GM21723 (cell line): ENCODE data around the gene HOXB1.

Source experiments
- ATAC-seq: cut with Tn5 transposase; IDR thresholded peaks from one replicate; pipeline ENCODE4 v1.9.1; 2021; ENCODE audit warnings: mild to moderate bottlenecking, moderate library complexity; ENCODE audit not compliant: unreplicated experiment

The HOXB1 gene

DNA sequence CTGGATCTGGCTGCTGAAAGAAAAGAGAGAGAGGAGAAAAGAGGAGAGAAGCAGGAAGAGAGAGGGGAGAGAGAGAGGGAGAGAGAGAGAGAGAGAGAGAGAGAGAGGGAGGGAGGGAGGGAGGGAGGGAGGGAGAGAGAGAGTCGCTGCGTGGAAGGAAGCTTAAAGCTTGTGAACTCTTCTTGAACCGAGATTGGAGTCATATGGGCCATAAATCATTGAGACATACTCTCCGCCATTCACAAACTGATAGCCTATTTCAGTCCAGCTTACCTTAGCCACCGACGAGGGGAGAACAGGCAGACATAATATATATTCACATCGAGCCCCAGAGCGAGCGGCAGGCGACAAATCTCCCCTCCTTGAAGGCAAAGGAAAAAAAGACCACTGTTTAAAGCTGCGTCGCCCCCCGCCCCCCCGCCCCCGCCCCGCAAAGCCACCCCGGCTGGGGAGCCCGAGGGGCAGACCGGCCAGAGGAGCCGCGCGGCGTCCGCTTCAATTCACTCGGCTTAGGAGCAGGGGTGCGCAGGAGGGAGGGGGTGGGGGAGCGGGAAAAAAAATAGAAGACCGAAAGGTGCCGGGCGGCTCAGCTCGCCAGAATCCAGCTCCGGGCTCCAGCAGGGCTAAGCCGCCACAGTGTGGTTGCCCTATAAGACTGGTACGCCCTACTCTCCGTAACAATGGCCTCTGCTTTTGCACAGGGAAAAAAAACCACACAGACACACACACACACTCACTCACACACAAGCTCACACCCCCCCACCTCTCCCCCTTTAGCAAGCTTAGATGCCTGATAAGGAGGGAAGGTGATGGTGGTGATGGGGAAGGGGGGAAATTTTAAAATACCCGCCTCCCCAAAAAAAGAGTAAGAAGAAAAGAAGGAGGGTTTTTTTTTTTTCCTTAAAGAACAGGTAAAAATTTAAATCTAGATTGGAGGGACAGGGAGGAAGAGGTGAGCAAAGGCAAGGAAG, 24.7 kb upstream of the HOXB1 start:
- ATAC-seq = no peak

DNA sequence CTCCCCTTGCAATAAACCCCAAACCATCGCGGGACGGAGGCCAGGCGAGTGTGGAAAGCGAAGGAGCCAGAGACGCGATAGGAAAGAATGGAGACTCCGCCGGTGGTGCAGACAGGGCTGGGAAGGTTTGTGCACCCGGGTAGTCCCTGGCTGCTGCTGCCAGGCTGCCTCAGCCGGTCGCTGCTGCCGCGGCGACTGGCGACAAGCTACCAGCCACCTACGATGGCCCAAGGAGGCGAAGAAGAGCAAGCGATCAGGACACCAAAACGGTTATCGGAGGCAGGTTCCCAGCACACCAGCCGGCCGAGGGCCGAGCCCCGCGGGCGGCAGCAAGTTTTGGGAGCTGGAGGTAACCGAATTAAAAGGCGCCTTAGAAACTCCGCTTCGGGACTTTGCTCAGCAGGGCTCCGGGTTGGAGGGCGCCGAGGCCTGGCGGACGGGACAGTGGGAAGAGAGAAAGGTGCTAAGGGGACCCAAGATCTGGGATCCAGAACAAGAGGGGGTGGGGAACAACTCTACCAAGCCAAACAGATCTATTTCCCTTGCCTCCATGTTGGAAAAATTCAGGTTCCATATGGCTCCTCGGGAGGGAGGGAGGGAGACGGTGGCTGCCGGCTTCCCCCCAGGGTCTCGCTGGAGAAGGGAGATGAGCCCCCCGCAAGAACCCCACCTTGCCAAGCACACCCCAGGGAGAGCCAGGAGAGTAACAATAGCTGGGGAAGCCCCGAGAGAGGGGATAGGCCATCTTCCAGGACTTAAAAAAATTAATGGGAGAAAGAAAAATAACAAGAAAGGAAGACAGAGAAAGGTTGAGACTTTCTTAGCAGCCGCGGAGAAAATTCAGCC, 23.8 kb upstream of the HOXB1 start:
- ATAC-seq = no peak

DNA sequence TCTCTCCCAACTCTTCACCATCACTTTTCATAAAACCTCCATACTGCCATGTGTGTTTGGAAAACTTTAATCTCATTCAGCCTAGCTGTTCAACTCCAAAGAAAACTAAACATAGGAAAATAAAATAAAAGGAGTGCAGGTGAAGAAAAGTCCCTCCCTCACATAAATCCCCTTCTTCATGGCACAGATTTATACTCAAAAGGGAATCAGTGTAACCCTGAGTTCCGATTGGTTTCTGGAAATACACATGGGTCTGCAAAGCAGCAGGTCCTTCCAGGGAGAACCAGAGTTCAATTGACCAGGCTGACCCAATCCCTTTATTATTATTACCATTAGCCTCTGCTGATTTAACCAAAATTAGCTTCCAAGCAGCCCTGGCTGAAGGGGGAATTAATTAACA, 23.0 kb upstream of the HOXB1 start:
- no peak for ATAC-seq

DNA sequence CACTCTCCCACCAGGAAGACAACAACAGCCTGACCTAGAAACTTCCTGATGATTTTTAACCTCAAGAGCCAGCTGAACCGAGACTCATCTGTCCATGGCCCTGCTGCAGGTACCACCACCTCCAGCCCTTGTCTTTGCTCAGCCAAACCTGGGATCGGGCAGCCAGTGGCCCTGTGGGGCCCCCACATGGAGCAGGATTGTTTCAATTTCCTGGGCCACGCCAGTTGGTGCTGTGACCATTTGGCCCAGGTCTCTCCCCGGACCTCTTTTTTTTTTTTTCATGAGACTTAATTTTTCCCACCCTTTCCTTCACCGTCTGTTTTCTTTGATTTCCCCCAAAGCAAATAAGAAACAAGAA, 22.4 kb upstream of the HOXB1 start:
- no peak for ATAC-seq

DNA sequence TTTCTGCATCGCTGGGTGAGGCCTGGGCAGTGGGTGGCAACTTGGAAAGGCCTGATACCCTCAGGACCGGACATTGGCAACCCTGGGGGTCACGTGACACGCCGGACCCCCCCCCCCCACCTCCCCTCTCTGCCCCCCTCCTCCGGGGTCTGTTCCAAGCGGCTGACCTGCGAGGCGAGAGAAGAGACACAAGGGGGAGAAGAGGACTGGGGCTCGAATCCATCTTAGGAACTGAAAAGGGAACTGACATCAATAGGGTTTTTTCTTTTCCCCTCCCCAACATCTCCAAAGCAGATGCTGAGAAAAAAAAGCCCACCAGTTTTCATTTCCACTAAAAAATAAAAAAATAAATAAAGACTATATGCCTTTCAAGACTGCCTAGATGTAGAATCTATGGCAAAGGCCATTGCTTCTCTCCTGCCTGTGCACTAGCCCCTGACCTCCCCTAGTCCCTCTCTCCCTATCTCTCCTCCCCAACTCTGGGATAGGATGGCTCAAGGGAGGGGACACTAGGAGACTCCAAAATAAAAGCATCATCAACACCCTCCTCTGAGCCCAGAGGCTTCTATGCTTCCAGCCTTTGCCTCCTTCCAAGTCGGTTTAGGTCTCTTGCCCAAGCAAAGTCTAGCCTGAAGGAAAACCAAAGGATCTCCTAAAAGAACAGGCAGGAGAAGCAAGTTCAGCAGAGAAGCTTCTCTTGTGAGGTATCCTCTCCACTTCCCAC, 21.8 kb upstream of the HOXB1 start:
- ATAC-seq = no peak

DNA sequence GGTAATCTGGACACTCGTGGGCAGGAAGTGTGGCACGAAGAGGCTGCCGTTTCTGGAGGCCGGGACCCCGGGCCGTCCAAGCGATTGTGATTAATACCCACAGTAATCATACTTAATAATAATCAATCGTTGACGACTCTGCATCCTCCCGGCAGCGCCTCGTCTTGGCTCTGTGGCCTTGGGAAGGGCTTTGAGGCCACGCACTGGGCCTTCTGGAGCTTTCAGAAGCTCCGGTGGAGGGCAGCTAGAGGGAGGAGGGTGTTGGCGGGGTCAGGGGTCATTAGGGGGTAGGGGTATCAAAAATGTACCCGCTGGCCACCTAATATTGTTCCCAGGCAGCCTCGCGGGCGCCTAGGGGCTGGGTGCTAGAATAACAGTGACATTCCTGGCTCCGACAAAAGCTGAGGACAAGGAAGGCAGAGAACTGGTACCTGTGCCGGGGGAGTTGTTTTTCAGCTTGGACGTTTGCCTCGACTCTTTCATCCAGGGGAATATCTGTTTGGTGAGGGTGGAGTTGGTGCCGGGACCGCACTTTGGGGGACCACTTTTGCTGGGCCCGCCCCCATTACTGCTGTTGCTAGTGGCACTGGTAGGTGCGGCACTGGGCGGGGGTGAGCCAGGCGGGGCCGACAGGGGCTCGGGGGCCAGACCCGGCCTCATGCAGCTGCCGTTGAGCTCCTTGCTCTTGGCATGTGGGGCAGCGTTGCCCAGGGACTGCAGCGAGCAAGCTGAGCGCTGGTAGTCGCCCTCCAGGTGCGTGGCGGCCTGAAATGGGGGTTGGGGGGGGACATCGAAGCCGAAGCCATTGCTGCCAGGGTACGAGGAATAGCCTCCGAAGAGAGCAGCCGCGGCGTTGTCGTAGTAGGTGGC, 21.0 kb upstream of the HOXB1 start:
- ATAC-seq = no peak

DNA sequence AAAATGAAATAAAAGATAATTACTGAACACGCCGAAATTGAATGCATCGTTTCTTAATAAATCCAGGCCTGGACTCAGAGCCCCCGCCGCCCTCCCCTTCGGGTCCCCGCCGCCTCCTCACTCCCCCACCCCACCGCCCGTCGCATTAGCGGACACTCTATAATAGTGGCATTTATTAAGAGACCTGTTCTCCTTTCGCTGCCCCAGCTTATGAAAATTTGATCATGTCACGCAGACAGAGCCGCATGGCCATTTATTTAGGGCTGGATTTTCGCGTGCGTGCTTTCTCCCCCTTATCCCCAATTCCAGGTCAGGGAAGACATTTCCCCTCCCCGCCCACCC, 20.4 kb upstream of the HOXB1 start:
- ATAC-seq = no peak

DNA sequence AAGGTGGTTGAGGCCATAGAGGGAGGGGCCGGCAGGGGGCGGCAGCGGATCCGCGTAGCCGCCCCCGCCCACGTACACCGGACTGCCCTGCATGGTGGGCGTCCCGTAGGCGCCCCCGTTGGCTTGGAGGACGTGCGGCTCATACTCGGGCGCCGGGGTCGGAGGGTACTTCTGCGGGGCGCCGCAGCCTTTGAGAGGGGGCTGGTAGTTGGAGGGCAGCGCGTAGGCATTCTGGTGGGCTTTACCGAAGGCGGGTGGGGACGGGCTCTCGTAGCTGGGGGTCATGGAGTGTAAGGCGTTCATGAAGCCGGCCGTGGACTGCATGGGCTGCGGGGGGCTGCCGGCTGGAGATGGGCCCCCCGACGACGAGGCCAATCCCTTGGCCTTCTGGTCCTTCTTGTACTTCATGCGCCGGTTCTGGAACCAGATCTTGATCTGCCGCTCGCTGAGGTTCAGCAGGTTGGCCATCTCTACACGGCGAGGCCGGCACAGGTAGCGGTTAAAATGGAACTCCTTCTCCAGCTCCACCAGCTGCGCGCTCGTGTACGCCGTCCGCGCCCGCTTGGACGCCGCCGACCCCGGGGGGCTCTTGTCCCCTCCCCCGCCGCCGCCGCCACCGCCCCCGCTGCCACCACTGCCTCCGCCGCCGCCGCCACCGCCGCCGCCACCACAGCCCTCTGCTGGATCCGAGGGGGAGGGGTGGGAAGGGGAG, 19.8 kb upstream of the HOXB1 start:
- no peak for ATAC-seq

DNA sequence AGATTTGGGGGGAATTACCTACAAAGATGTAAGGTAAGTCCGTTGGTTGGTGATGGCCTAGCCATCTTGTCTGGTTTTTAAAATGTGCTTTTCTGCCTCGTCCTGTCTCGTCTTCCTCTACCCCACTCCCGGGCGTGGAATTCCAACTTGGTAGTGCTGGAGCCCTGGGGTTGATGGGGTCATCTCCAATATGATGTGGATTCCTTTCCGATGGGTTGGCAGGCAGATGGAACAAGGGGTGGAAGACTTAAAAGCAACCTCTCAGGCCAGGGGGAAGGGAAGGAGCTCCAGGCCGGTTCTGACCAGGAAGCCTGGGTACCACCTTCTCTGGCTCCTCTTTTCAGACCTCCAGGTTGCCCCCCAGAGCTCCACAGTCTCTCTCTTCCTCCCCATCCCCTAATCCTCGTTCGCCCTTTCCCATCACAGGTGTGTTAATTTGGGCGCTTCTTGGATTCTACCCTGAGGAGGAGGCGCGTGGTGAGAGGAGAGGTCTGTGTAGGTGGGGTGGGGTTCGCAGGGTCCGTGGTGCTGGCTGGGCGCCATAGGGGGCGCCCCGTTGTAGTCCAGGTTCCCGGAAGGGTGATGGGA, 19.2 kb upstream of the HOXB1 start:
- no peak for ATAC-seq

DNA sequence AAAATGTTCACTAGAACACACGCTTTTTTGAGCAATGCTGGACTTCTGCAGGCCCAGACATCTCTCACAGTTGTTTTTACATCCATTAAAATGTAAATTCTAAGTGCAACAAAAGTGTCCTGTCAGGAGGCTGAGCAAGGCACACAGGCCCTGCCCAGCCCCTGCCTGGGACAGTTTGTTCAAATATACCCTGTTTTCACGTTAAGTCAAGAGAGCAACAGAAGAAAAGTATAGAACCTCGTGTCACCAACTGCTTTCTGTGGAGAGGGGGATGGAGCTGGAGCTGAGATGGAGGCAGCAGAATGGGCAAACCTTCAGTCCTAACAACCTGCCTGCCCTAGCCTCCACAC, 18.4 kb upstream of the HOXB1 start:
- no peak for ATAC-seq

DNA sequence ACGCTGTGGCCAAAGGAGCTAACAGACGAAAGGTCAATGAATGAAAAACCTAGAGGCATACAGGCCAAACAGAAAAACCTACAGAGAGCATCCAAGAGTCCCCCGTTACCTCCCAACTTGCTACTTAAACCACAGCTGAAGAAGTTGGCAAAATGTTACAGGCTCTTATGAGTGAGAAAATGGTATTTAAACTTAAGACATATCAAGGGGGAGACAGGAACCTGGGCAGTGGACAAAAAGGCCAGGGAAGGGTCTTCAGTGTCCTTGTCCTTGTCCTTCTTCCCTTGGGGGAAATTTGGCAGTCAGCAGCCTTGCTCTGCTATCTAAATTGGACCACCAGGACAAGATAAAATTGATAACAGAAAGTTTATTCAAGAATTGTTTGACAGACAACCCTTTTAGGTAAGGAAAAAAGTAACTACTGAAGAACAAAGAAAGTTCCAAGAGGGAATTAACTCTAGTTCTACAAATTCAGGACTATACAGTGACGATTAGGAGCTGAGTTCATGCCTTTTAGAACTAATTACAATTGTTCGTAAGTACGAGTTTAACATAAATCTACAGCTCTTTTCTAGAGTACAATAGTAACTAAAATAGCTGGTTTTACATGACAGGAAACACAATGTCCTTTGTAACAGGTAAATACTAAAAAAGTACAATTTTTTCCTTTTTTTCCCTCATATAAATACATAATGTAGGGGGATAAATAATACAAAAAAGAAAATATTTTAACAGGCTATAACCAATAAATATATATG, 17.9 kb upstream of the HOXB1 start:
- ATAC-seq = no peak

DNA sequence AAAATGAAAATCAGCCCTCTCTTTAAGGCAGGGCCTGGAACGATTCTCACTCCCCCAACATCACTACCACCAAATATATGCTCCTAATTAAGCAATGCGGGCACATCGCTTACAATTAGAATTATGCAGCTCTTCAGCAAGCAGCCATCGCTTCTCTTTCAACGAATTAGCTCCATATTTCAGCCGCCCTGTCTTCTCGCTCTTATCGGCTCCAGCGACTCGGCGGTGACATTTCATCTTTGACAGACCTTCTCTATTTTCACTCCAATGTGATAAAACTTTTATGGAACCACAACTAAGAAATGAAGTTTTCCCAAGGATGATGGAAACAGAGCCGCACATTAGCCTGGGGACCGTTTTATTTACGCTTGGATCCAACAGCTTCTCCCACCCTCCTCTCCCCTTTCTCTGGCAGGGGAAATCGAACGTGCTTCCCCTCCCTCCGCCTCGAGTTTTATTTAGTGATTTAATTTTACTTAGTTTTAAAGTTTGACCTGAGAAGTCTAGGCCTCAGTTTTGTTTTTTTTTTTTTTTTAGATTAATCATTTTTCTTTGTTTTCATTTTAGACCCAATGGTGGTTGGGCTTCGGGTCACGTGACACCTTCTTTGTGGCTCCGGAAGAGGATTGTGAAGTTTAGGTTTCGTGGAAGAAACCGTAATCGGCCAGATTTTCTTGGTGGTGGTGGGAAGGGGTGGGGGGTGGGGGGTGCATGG, 17.2 kb upstream of the HOXB1 start:
- ATAC-seq = no peak

DNA sequence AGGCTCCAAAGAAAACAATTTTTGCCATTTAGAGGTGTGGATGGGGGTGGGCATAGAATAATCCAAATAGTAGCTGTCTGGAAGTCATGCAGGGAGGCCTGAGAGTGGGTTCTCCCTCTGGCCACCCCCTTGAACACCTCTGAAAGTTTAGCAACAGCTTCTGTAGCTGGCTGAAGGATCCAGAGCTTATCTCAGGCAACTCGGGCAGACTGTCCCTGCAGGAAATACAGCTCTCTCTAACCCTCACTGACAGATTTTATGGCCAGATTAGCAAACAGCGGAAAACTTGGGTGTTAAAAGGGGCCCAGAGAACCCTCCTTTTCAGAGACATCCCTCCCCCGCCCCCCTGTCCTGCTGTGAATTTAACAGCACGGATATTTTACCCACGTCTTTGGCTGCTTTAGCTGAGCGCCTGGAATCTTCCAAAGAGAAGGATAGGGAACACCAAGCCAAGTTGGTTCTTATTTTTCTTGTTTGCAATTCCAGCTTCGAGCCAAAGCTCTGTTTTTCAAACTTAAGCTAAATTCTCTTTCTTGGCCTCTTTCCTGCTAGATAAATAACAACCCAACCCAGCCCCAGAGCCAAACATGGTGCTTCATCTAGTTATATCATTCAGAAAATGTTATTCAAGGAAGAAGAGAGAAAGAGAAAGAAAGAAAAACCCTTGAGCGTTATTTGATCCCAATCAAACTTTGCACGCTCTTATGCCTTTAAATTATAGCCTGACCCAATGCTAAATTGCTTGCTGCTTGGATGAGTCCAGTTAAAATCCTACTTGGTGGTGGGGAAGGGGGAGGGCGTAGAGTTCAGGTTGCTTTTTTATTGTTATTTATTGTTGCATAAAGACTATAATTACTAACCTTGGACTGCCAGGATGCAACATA, 16.4 kb upstream of the HOXB1 start:
- no peak for ATAC-seq

DNA sequence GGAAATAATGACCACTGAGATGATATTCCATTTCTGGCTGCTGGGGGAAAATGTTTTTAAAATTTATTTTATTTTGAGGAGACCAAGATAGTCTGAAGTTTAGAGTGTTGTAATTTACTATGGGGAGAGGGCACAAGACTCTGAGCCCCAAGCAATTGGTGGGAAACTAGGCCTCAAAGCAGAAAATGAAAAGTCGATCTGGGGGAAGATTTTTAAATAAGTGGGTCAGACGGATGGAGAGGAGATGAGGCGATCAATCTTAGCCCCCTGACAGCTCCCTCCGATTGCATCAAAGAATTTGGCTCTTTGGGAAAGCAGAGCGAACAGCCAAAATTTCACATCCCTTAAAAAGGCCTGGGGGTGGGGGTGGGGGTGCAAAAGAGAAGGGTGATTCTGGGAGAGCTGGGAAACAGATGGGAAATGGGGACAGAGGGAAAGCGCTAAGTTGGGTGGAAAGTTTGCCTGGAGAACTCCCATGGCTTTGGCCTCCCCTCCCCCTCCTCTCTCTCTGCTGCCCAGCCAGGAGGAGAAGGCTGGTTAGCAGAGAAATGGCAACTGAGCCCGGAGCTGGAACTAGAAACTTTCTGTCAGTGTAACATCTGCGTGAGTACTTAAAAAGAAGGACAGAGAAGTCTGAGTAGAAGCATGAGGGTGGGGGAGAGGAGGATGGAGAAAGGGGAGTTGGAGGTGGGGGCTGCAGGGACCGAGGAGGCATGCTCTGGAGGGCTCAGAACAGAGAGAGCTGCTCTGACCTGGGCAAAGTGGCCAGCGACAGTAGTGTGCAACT, 15.5 kb upstream of the HOXB1 start:
- ATAC-seq = no peak

DNA sequence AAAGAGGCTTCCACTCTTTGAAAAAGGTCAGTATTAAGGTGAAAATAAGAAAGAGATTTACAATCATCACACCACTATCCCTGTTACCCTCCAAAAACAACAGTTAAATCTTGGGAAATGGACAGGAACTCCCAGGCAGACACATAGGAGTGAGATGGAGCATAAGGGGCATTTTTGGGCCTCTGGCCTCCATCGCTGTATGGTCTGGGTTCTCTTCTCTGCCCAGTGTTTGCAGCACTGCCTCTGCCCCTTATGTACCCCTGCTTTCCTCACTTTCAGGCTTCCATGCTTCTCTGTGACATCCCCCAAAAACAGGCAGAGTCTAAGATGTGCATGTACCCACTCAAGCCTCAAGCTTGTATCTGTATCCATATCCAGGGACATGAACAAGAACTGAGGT, 14.7 kb upstream of the HOXB1 start:
- ATAC-seq = no peak

DNA sequence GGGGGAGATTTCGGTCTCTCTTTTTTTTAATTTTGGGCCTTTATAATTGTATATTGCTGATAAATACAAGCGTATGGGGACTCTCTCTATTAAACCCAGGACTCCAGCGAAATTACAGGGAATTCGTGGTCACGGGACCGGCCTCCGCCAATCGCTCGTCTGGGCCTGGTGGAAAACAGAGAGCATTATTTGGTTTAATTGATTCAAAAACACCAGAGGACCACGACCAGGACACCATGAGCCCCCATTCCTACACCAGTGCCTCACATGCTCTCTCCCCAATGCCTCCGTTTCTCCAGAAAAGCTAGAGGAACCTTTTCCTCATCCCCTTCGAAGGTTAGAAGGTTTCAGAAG, 14.2 kb upstream of the HOXB1 start, which contains the start of gene HOXB2:
Gene HOXB2 (minus strand): TSS at position 88 of the 354 bp plus-strand sequence. CDS start 198 bp downstream, outside the sequence.
- no peak for ATAC-seq
